HG02798 (cell line): ENCODE data around the gene ZNF280A.

Experiments
- ATAC-seq: cut with Tn5 transposase; IDR thresholded peaks from one replicate; pipeline ENCODE4 v1.9.1; 2021; ENCODE audit warnings: mild to moderate bottlenecking; ENCODE audit not compliant: unreplicated experiment, poor library complexity

Gene ZNF280A, protein sequence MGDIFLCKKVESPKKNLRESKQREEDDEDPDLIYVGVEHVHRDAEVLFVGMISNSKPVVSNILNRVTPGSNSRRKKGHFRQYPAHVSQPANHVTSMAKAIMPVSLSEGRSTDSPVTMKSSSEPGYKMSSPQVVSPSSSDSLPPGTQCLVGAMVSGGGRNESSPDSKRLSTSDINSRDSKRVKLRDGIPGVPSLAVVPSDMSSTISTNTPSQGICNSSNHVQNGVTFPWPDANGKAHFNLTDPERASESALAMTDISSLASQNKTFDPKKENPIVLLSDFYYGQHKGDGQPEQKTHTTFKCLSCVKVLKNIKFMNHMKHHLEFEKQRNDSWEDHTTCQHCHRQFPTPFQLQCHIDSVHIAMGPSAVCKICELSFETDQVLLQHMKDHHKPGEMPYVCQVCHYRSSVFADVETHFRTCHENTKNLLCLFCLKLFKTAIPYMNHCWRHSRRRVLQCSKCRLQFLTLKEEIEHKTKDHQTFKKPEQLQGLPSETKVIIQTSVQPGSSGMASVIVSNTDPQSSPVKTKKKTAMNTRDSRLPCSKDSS

DNA sequence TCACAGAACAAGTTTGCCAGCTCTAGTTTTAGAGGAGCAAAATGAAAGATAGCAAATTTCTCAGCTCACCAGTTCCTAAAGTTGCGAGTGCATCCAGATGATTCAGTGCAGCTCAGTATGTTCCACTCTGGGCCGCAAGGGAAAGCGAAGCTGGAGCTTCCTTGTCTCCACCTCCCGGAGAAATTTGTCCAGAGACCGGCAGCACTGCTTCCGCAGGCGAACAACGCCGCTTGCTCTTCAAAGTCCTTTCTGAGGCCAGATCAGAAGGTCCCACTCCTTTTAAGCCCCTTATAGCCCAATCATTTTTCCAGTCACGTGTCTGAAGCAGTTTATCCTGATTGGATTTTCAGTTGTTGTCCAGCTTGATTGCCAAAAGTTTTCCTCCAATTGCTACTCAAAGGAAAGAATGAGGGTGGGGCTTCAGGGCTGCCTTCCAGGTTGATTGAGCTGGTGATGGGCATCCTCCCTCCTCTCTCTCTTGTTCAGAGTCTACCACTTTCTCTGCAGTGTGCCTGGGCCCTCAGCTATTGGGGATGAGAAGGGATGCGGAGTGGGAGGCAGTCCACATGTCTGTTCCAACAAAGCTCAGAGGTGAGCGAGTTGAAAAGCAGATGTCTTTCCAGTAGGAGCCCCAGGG lies at the start of gene ZNF280A:
Gene ZNF280A, minus strand, starts transcription at position 251 of the 637 bp plus-strand sequence. CDS start 4,640 bp downstream, outside the sequence.
- no peak for ATAC-seq

GRCh38 chr22:22569218-22569617 lies 49.1 kb upstream of the ZNF280A start:
- no peak for ATAC-seq

DNA sequence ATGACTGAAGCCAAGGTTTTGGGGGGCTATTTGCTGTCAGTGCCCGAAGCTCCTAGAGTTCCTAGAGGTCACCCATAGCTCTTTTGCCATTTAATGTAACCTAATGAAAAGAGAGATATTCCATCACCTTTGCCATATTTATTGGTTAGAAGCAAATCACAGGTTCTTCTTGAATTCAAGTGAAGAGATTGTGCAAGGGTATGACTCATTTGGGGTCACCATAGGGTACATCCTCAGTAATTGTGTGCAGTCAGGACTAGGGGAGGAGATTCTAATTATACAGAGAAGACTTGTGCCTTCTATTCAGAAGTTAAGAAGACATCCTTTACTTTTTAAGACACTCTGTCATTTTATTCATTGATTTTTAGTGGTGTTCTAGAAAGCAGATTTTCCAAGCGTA lies 45.9 kb upstream of the ZNF280A start:
- no peak for ATAC-seq

DNA sequence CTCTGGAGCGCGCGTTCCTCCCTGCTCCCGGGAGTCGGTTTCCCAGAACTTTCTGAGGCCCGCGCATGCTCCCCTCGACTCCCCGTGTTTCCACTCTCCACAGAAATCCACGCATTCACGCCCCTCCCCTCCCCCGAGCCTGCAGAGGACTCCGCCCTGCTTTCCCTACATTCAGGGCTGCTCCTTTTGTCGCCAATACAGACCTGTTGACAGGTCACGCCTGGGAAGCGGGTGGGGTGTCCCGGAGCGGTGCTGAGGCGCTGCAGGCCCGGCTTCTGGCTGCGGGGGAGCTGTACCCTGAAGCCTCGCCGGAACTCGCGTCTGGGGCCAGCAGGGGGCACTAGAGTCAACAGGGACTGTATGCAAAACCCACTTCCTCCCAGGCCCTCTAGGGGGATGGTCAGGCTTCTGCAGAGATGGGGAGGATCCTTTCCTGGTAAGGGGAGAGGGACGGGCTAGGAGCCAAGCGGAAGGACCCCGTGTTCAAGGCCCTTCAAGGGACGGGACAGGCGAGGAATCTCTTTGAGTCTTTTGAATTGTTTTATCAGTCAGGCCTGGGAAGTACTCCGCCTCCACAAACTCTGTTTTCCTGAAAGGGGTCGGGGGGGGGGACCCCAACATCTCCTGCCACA lies 39.0 kb upstream of the ZNF280A start, which contains the start of gene PRAME:
Gene PRAME, minus strand, starts transcription at position 294 of the 632 bp plus-strand sequence. CDS start 2,433 bp downstream, outside the sequence.
- ATAC-seq, result no peak

- no peak for ATAC-seq
Observed at GRCh38 chr22:22558071-22558971, 38.3 kb upstream of the ZNF280A start.

GRCh38 chr22:22556995-22557925 lies 37.2 kb upstream of the ZNF280A start:
- ATAC-seq, result no peak

DNA sequence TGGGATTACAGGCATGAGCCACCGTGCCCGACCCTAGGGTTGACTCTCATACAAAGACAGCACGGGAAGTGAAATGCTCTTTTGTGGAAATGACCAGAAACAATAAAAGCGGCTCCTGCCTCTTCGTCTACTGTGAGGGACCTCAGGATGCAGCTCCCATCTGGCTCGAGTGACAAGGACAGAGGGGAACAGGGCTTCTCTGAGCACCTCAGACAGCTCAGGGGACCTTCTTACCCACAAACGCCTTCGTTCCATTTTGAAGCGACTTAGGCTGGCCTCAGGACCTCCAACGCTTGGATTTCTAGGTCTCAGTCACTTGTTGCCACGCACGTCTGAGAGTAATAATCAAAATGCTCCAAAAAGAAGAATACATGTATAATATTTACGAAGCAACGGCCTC lies 36.5 kb upstream of the ZNF280A start:
- no peak for ATAC-seq

DNA sequence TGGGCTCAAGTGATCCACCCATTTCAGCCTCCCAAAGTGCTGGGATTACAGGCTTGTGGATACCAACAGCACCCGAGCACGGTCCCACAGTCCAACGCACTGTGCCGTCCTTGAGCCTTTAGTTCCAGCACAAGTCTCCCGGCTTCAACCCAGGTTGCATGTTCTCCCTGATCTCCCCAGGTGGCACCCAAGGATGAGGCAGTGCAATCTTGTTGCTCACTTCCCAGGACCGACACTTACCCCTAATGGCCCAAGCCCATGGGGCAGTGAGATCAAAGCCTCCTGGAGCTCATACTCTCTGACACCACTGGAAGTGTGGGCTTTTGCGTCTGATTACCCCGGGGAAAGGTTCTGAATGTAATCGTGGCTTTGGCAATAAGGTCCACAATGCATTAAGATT lies 35.5 kb upstream of the ZNF280A start:
- no peak for ATAC-seq

- no peak for ATAC-seq
Observed at GRCh38 chr22:22554587-22555284, 34.7 kb upstream of the ZNF280A start.

DNA sequence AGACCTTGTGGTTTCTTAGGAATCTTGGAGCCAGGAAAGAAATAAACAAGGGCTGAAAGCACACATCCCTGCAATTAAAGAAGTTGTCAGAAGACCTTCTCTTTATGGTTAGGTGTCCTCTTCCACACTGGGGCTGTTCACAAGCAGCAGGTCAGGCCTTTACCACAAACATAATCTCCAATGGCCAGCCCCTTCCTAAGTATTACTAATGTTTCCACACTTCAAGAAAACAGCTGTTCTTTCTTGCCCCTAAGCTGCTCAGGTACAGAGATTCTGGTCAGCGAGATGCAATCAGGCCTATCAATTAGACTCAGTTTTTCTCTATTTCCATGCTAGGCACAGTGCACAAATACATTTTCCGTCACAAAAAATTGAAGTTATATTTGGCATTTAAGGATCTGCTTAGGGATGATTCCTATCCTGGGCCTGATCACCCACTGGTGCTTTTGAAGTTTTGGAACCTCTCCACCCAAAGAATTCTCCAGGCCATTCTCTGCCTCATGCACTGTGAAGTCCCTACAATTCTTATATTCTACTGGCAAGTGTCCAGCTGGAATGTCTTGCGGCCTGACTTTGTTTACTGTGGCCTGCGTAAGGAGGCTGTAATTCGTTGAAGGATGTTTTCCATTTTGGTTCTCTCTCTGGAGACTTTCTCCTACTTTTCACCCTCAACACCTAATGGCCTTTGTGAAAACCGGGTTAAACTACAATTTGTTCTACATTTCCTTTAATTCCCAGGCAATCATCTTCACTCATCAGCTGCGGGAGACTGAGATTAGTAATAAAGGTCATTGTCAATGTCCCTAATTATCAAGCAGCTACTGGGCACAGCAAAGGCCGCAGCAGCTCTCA lies 33.9 kb upstream of the ZNF280A start:
- ATAC-seq, result no peak

GRCh38 chr22:22553141-22553540 lies 33.1 kb upstream of the ZNF280A start:
- no peak for ATAC-seq

DNA sequence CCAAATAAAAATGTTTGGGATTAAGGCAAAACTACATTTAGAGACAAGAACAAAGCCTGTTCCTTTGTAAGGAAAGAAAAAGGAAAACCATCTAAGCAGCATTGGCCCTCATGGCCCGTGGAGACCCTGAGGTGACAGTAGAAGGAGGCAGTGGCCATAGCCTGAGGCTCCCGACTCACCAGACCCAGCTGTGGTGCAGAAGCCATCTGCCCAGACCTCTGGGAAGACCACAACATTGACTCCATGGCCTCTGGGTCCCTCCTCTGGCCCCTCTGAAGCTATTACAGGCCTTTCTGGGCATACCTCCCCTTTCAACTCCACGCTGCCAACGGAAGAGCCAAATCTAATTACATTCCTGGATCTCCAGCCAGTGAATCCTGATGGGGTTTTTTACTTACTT lies 32.6 kb upstream of the ZNF280A start:
- ATAC-seq, result no peak

GRCh38 chr22:22550789-22551434 lies 30.8 kb upstream of the ZNF280A start:
- no peak for ATAC-seq

- ATAC-seq, result no peak
Observed at GRCh38 chr22:22548910-22549309, 28.8 kb upstream of the ZNF280A start.

DNA sequence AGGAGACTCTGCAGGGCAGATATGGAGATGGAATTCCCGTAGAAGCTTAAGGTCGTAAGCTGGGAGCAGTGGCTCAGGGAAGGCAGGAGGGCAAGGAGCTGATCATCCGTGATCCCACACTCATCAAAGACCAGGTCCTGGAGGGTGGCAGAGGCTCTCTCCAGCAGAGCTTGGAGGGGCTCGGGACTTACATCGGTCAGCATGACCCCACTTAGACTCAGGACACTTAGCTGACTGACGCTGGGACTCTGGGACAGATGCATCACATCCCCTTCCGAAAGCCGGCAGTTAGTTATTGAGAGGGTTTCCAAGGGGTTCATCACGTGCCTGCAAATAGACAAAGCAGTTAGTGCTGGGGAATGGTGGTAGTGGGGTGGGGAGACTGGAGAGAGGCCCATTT lies 28.2 kb upstream of the ZNF280A start:
- ATAC-seq, result no peak

- no peak for ATAC-seq
Observed at GRCh38 chr22:22547692-22548300, 27.7 kb upstream of the ZNF280A start.
